H1 (cell line): ENCODE results near the gene RBFOX1. TPM values are rescaled to one million over a fixed set of nuclear protein-coding genes. Genes with fewer than 3 reads are reported as not detected.

Experiments used
- CTCF ChIA-PET: fragments of 300-600 bp; sonication (Branson Sonifier 250); formaldehyde crosslinking; loops from one replicate; lab custom pipeline; 2021; ENCODE audit not compliant: partially characterized antibody; lab: Charles Lee
- POLR2A ChIA-PET: fragments of 300-600 bp; sonication (Branson Sonifier 250); formaldehyde crosslinking; loops from one replicate; lab custom pipeline; 2021; ENCODE audit warnings: inconsistent platforms; ENCODE audit not compliant: partially characterized antibody; lab: Charles Lee
- DNase-seq, 2 experiments: peaks; one replicate each; pipeline versions ENCODE4 v3.0.0 to v3.0.0-alpha.2; 2010 to 2022; ENCODE audit warnings: low spot score in 2 of 2, low read depth in 1 of 2, mixed read lengths in 1 of 2
- FAIRE-seq: peaks from 2 replicates; lab custom pipeline; 2011; peaks lifted over from hg19 to GRCh38; lab: Jason Lieb, UNC
- H2AFZ ChIP-seq: 2 replicates; pipeline ENCODE4 v1.8.1; 2012; ENCODE audit warnings: low read length, inconsistent platforms
- H2AK5ac ChIP-seq: 2 replicates; pipeline ENCODE4 v1.6.1; 2013; ENCODE audit warnings: low read depth, low read length
- H2BK120ac ChIP-seq: replicated peaks from 2 replicates; pipeline ENCODE3; 2013; ENCODE audit warnings: low read depth, low read length, inconsistent platforms
- H2BK12ac ChIP-seq: 2 replicates; pipeline ENCODE4 v1.6.1; 2013; ENCODE audit warnings: low read depth, low read length
- H2BK15ac ChIP-seq: 2 replicates; pipeline ENCODE4 v1.6.1; 2013; ENCODE audit warnings: low read length
- H2BK20ac ChIP-seq: 2 replicates; pipeline ENCODE4 v1.6.1; 2013; ENCODE audit warnings: low read length
- H2BK5ac ChIP-seq: 2 replicates; pipeline ENCODE4 v1.6.1; 2013; ENCODE audit warnings: low read depth, low read length
- H3K14ac ChIP-seq: 2 replicates; pipeline ENCODE4 v1.6.1; 2013; ENCODE audit warnings: inconsistent platforms; ENCODE audit not compliant: insufficient read length
- H3K18ac ChIP-seq: 2 replicates; pipeline ENCODE4 v1.6.1; 2013; ENCODE audit warnings: low read length; ENCODE audit errors: extremely low read depth
- H3K23ac ChIP-seq: 2 replicates; pipeline ENCODE4 v1.6.1; 2013; ENCODE audit warnings: inconsistent platforms; ENCODE audit not compliant: insufficient read length
- H3K23me2 ChIP-seq: 2 replicates; pipeline ENCODE4 v1.6.1; 2013; ENCODE audit warnings: low read depth, low read length
- H3K27ac ChIP-seq: 2 replicates; pipeline ENCODE4 v1.6.1; 2011; ENCODE audit warnings: low read depth, low read length, inconsistent platforms
- H3K27me3 ChIP-seq, 4 experiments: replicated peaks in 1 of 4; 1 replicate in 1 of 4; 2 replicates in 3 of 4; pipeline versions ENCODE4 v1.6.1 to v1.8.1; 2011 to 2013; ENCODE audit warnings: low read length in 3 of 4, mild to moderate bottlenecking in 3 of 4, inconsistent platforms in 2 of 4, mixed read lengths in 2 of 4, moderate library complexity in 1 of 4; ENCODE audit not compliant: control insufficient read depth in 3 of 4, insufficient read depth in 3 of 4; ENCODE audit errors: extremely low read depth in 1 of 4
- H3K36me3 ChIP-seq, 4 experiments: 2 replicates each; pipeline versions ENCODE4 v1.6.1 to v1.8.1; 2011 to 2013; ENCODE audit warnings: mild to moderate bottlenecking in 4 of 4, low read length in 3 of 4, moderate library complexity in 2 of 4, control low read depth in 1 of 4, inconsistent platforms in 1 of 4; ENCODE audit not compliant: insufficient read depth in 4 of 4, control insufficient read depth in 2 of 4
- H3K4ac ChIP-seq: replicated peaks from 2 replicates; pipeline ENCODE3; 2013; ENCODE audit warnings: low read length, low read depth, mixed read lengths, inconsistent platforms; ENCODE audit not compliant: insufficient read length
- H3K4me1 ChIP-seq, 4 experiments: replicated peaks in 1 of 4; 1 replicate in 1 of 4; 2 replicates in 3 of 4; pipeline versions ENCODE4 v1.6.1 to v1.8.1; 2011 to 2013; ENCODE audit warnings: low read length in 3 of 4, inconsistent platforms in 2 of 4, mixed read lengths in 1 of 4; ENCODE audit not compliant: insufficient read depth in 4 of 4, control insufficient read depth in 3 of 4
- H3K4me2 ChIP-seq, 2 experiments: 2 replicates each; pipeline versions ENCODE4 v1.6.1 to v1.8.1; 2011 to 2013; ENCODE audit warnings: low read depth in 2 of 2, low read length in 2 of 2, control low read depth in 1 of 2, inconsistent platforms in 1 of 2, mild to moderate bottlenecking in 1 of 2; ENCODE audit not compliant: insufficient read depth in 1 of 2
- H3K4me3 ChIP-seq, 4 experiments: fragments of 200-600, 300-600 bp in 1 of 4; sonication (generic), shearing (Covaris generic), sonication (Bioruptor Twin) in 1 of 4; 2 replicates each; pipeline versions ENCODE4 v1.5.1 to v1.8.1; 2011 to 2016; ENCODE audit warnings: low read length in 4 of 4, low read depth in 3 of 4, control low read depth in 2 of 4, inconsistent platforms in 2 of 4, mild to moderate bottlenecking in 2 of 4, mixed read lengths in 1 of 4, moderate library complexity in 1 of 4; ENCODE audit not compliant: insufficient read depth in 2 of 4; ENCODE audit errors: extremely low read depth in 1 of 4
- H3K56ac ChIP-seq: replicated peaks from 2 replicates; pipeline ENCODE3; 2013; ENCODE audit warnings: low read depth, mild to moderate bottlenecking, mixed read lengths, low read length, inconsistent platforms; ENCODE audit not compliant: insufficient read length
- H3K79me1 ChIP-seq: 2 replicates; pipeline ENCODE4 v1.6.1; 2013; ENCODE audit warnings: low read depth, low read length, control low read depth
- H3K79me2 ChIP-seq, 2 experiments: 2 replicates each; pipeline versions ENCODE4 v1.6.1 to v1.8.1; 2012 to 2013; ENCODE audit warnings: low read length in 2 of 2, mild to moderate bottlenecking in 2 of 2, inconsistent platforms in 1 of 2; ENCODE audit not compliant: insufficient read depth in 2 of 2, control insufficient read depth in 1 of 2
- H3K9ac ChIP-seq, 4 experiments: replicated peaks in 1 of 4; 1 replicate in 1 of 4; 2 replicates in 3 of 4; pipeline versions ENCODE4 v1.6.1 to v1.8.1; 2011 to 2013; ENCODE audit warnings: low read depth in 3 of 4, low read length in 3 of 4, control low read depth in 2 of 4, mild to moderate bottlenecking in 2 of 4, moderate library complexity in 2 of 4, inconsistent platforms in 1 of 4; ENCODE audit errors: extremely low read depth in 1 of 4
- H3K9me3 ChIP-seq, 2 experiments: 2 replicates each; pipeline versions ENCODE4 v1.6.1 to v1.8.1; 2012 to 2013; ENCODE audit warnings: mild to moderate bottlenecking in 2 of 2, moderate library complexity in 2 of 2, control low read depth in 1 of 2, inconsistent platforms in 1 of 2, low read depth in 1 of 2, low read length in 1 of 2, mixed read lengths in 1 of 2; ENCODE audit not compliant: insufficient read depth in 2 of 2
- H4K20me1 ChIP-seq, 2 experiments: replicated peaks in 1 of 2; 2 replicates each; pipeline versions ENCODE3 to v1.8.1; 2011 to 2013; ENCODE audit warnings: inconsistent platforms in 2 of 2, low read length in 2 of 2, mild to moderate bottlenecking in 1 of 2; ENCODE audit not compliant: insufficient read depth in 2 of 2, control insufficient read depth in 1 of 2
- H4K5ac ChIP-seq: 2 replicates; pipeline ENCODE4 v1.6.1; 2013; ENCODE audit warnings: low read length, low read depth, mixed read lengths, inconsistent platforms; ENCODE audit not compliant: insufficient read length
- H4K8ac ChIP-seq: 2 replicates; pipeline ENCODE4 v1.8.0; 2013; ENCODE audit warnings: mild to moderate bottlenecking, moderate library complexity, low read length, inconsistent platforms; ENCODE audit not compliant: insufficient read depth; ENCODE audit errors: extremely low read depth
- H4K91ac ChIP-seq: replicated peaks from 2 replicates; pipeline ENCODE3; 2013; ENCODE audit warnings: low read length, mixed read lengths, inconsistent platforms; ENCODE audit not compliant: insufficient read length
- BCL11A ChIP-seq, 2 experiments: IDR thresholded peaks; one replicate each; pipeline ENCODE4 v1.6.1; 2011; ENCODE audit warnings: low read depth in 2 of 2, low read length in 2 of 2, mild to moderate bottlenecking in 2 of 2
- CHD2 ChIP-seq: IDR thresholded peaks from 2 replicates; pipeline ENCODE4 v1.6.1; 2012; ENCODE audit warnings: low read length, improper control_type of control experiment
- WGBS, 2 experiments: shearing (Covaris generic) in 1 of 2; methylation state at CpG; one replicate each; pipeline versions ENCODE4 v1.1.6 to v1.1.7; 2013 to 2015; ENCODE audit warnings: low lambda C conversion rate in 2 of 2, mixed read lengths in 2 of 2, inconsistent platforms in 1 of 2, low coverage in 1 of 2, missing lambda C conversion rate in 1 of 2; ENCODE audit not compliant: insufficient replicate concordance in 2 of 2, insufficient coverage in 1 of 2, insufficient read length in 1 of 2; ENCODE audit errors: extremely low coverage in 1 of 2, missing lambda C conversion rate in 1 of 2; 5-methylcytosine and 5-hydroxymethylcytosine counted together
- polyA plus RNA-seq, 7 experiments: library from polyadenylated mRNA; depleted of rRNA in 3 of 7; stranded (reverse) in 5 of 7; unstranded in 2 of 7; fragments of >200 nt in 5 of 7; fragments of 200-250 nt in 2 of 7; gene quantifications; 1 replicate in 5 of 7; 2 replicates in 1 of 7; 4 replicates in 1 of 7; pipeline versions ENCODE4 v1.2.1 to v1.2.3, GENCODE V29; 2011 to 2013; ENCODE audit warnings: missing spikeins in 2 of 7, mixed read lengths in 2 of 7
- total RNA-seq: library from RNA; stranded (reverse); fragmentation: NEBNext Ultra II Directional; extraction: Animal tissue kit (Norgen Biotek cat#: 25700); gene quantifications from 2 replicates; pipeline ENCODE4 v1.2.1, GENCODE V29; 2021

RBFOX1 gene
- total and polyA plus RNA-seq, 2 of the 8 experiments (the other 6 are each of a cell fraction or from before 2014, with no cell fraction given), result 1.7 to 2.8 TPM

GRCh38 chr16:7319514-7319913, 13.1 kb upstream of the RBFOX1 start:
- Histone ChIP-seq H3K4ac (no peak overlapping the region), H3K27ac (no peak overlapping the region), H3K9me3 (no peaks in the 10 kb centered on the region), H3K14ac (no peak overlapping the region), H2AK5ac (no peak overlapping the region), H3K23ac (no peak overlapping the region), H2AFZ (no peak overlapping the region), H3K56ac (no peak overlapping the region), H2BK120ac (no peak overlapping the region), H3K9ac (no peak overlapping the region), H2BK5ac (no peak overlapping the region), H3K4me2 (no peak overlapping the region), H2BK12ac (no peak overlapping the region), H3K36me3 (no peaks in the 10 kb centered on the region), H3K27me3 (no peaks in the 10 kb centered on the region), H3K79me1 (no peaks in the 10 kb centered on the region), H3K23me2 (peaks cover 5% of the 10 kb centered on the region; the same call in 1 of the 2 replicates), H3K4me3 (no peak overlapping the region), H3K79me2 (no peaks in the 10 kb centered on the region; a peak in 1 of 4 replicates), H4K20me1 (peaks cover 0 to 4% of the 10 kb centered on the region in 2 experiments), H3K4me1 (peaks cover 2 to 5% (median 2%) of the 10 kb centered on the region in 4 experiments; a peak in 4 of 7 replicates), H2BK20ac (no peak overlapping the region), H4K5ac (no peak overlapping the region), H2BK15ac (no peak overlapping the region), H3K18ac (no peak overlapping the region), H4K8ac (no peak overlapping the region), H4K91ac (no peak overlapping the region)
- FAIRE-seq (no peak), DNase-seq (no peak)
- POLR2A ChIA-PET, result no interaction called here
- 95% methylated on average over 4 of the region's 4 CpGs; no CpG with 5 or more reads in 1 of the 2 experiments for WGBS, 2 experiments
- CTCF ChIA-PET, result interaction anchor here (0.9 to 1.8 kb wide), 5 partner anchors 17 to 637 kb away, joined by 3 to 8 read pairs (median 4); no protein-coding TSS in a partner anchor
- TF ChIP-seq BCL11A (IDR thresholded peaks at IDR 0.05; ENCODE audit: low read depth in 2 of 2, low read length in 2 of 2), result no peak
- TF ChIP-seq CHD2, result no peak
